Hepatocyte (in vitro differentiated cells): ENCODE measurements around the gene WTAP. TPM values are rescaled to one million over a fixed set of nuclear protein-coding genes. Genes with fewer than 3 reads are reported as not detected.
"Not testable (repeated sequence)": the region's sequence is repeated elsewhere in the genome, so short reads cannot be mapped to it uniquely, and the experiment has no call there.

Experiments
- DNase-seq: peaks from one replicate; pipeline ENCODE4 v3.0.0-alpha.2; 2016; ENCODE audit warnings: low spot score
- H2AFZ ChIP-seq: fragments of 200-600 bp; sonication (generic); 2 replicates; pipeline ENCODE4 v1.6.0; 2016; ENCODE audit warnings: antibody characterized with exemption, mild to moderate bottlenecking
- H3K27ac ChIP-seq: fragments of 200-600 bp; sonication (generic); 2 replicates; pipeline ENCODE4 v1.5.1; 2016; ENCODE audit warnings: mild to moderate bottlenecking
- H3K27me3 ChIP-seq: fragments of 200-600 bp; sonication (generic); 2 replicates; pipeline ENCODE4 v1.6.1; 2016
- H3K36me3 ChIP-seq: fragments of 200-600 bp; sonication (generic); replicated peaks from 2 replicates; pipeline ENCODE4 v1.5.1; 2016; ENCODE audit warnings: low read depth; ENCODE audit not compliant: insufficient read depth
- H3K4me1 ChIP-seq: fragments of 200-600 bp; sonication (generic); 2 replicates; pipeline ENCODE4 v1.5.1; 2016; ENCODE audit warnings: mild to moderate bottlenecking, moderate library complexity; ENCODE audit not compliant: insufficient read depth
- H3K4me2 ChIP-seq: fragments of 200-600 bp; sonication (generic); 2 replicates; pipeline ENCODE4 v1.6.0; 2016
- H3K4me3 ChIP-seq: fragments of 200-600 bp; sonication (generic); 2 replicates; pipeline ENCODE4 v1.5.1; 2016; ENCODE audit warnings: mild to moderate bottlenecking
- H3K79me2 ChIP-seq: fragments of 200-600 bp; sonication (generic); 2 replicates; pipeline ENCODE4 v1.6.0; 2017; ENCODE audit warnings: mild to moderate bottlenecking
- H3K9me2 ChIP-seq: fragments of 200-600 bp; sonication (generic); replicated peaks from 2 replicates; pipeline ENCODE4 v1.6.0; 2017; ENCODE audit warnings: mild to moderate bottlenecking; ENCODE audit not compliant: insufficient read depth
- H3K9me3 ChIP-seq: fragments of 200-600 bp; sonication (generic); 2 replicates; pipeline ENCODE4 v1.5.1; 2016; ENCODE audit warnings: low read depth, mild to moderate bottlenecking
- H4K20me1 ChIP-seq: fragments of 200-600 bp; sonication (generic); 2 replicates; pipeline ENCODE4 v1.6.0; 2016; ENCODE audit warnings: mild to moderate bottlenecking; ENCODE audit not compliant: insufficient read depth, poor library complexity, severe bottlenecking
- EZH2 ChIP-seq: fragments of 200-600 bp; sonication (generic); IDR thresholded peaks from 2 replicates; pipeline ENCODE4 v1.6.1; 2016; ENCODE audit warnings: antibody characterized with exemption, mild to moderate bottlenecking, borderline replicate concordance
- EZH2phosphoT487 ChIP-seq: fragments of 200-600 bp; sonication (generic); IDR thresholded peaks from one replicate; pipeline ENCODE4 v1.6.1; 2018; ENCODE audit warnings: antibody characterized with exemption, mild to moderate bottlenecking, low read depth, moderate library complexity; ENCODE audit not compliant: unreplicated experiment, severe bottlenecking
- WGBS: methylation state at CpG from one replicate; pipeline ENCODE4 v1.1.6; 2016; ENCODE audit warnings: low lambda C conversion rate; ENCODE audit errors: missing lambda C conversion rate; 5-methylcytosine and 5-hydroxymethylcytosine counted together
- polyA plus RNA-seq: library from polyadenylated mRNA; unstranded; fragments of >200 nt; fragmentation: Nextera tagmentation; extraction: Ambion mirVana; gene quantifications from 2 replicates; pipeline ENCODE4 v1.2.1, GENCODE V29; 2016
- total RNA-seq: library from RNA; depleted of rRNA; stranded (reverse); fragments of >200 nt; gene quantifications from 2 replicates; pipeline ENCODE4 v1.2.3, GENCODE V29; 2014
- TF ChIP-seq, protein P1 (sequence below): fragments of 200-600 bp; sonication (generic); IDR thresholded peaks from 2 replicates; pipeline ENCODE4 v1.5.1; 2016; ENCODE audit warnings: antibody characterized with exemption, mild to moderate bottlenecking; ENCODE audit not compliant: poor library complexity

The WTAP gene
- total and polyA plus RNA-seq, 2 experiments from 2014 or later: 84.6 to 101 TPM

DNA sequence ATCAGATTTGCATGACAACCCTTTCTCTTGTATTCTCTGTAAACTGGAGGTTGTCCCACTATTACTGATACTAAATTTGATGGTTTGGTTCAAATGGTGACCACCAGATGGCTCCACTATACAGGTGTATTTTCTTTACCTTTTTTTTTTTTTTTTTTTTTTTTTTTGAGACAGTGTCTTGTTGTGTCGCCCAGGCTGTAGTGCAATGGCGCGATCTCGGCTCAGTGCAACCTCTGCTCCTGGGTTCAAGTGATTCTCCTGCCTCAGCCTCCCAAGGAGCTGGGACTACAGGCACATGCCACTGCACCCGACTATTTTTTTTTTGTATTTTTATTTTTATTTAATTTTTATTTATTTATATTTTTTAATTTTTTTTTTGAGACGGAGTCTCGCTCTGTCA is 6.6 kb upstream of the WTAP start:
- Histone ChIP-seq H3K4me2 (no peak overlapping the region), H3K27me3 (no peaks in the 10 kb centered on the region), H3K4me1 (peaks cover 3% of the 10 kb centered on the region), H3K79me2 (peaks cover 53% of the 10 kb centered on the region), H3K4me3 (no peak overlapping the region), H3K27ac (no peak overlapping the region), H3K9me2 (no peaks in the 10 kb centered on the region), H3K9me3 (no peaks in the 10 kb centered on the region), H3K36me3 (no peaks in the 10 kb centered on the region), H2AFZ (no peak overlapping the region), H4K20me1 (no peaks in the 10 kb centered on the region)
- peak; percentile 67 for DNase-seq
- 70% methylated on average over 7 of the region's 7 CpGs for WGBS
- TF ChIP-seq, protein P1, sequence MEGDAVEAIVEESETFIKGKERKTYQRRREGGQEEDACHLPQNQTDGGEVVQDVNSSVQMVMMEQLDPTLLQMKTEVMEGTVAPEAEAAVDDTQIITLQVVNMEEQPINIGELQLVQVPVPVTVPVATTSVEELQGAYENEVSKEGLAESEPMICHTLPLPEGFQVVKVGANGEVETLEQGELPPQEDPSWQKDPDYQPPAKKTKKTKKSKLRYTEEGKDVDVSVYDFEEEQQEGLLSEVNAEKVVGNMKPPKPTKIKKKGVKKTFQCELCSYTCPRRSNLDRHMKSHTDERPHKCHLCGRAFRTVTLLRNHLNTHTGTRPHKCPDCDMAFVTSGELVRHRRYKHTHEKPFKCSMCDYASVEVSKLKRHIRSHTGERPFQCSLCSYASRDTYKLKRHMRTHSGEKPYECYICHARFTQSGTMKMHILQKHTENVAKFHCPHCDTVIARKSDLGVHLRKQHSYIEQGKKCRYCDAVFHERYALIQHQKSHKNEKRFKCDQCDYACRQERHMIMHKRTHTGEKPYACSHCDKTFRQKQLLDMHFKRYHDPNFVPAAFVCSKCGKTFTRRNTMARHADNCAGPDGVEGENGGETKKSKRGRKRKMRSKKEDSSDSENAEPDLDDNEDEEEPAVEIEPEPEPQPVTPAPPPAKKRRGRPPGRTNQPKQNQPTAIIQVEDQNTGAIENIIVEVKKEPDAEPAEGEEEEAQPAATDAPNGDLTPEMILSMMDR: peak; percentile 49
- TF ChIP-seq EZH2: no peak

DNA sequence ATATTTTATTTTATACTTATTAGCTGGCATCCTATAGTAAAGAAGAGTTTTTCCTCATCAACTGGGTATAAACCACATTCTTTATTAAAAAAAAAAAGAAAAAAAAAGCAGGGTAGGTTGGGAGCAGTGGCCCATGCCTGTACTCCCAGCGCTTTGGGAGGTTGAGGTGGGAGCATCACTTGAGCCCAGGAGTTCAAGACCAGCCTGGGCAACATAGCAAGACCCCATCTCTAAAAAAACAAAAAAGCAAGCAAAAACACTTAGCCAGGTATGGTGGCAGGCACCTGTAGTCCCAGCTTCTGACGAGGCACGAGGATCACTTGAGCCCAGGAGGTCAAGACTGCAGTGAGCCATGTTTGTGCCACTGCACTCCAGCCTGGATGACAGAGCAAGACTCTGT is 5.3 kb upstream of the WTAP start:
- not testable (repeated sequence) for H3K4me1 ChIP-seq, H4K20me1 ChIP-seq, H3K9me2 ChIP-seq, H2AFZ ChIP-seq, DNase-seq, H3K27me3 ChIP-seq, H3K9me3 ChIP-seq, H3K4me3 ChIP-seq, H3K27ac ChIP-seq, H3K36me3 ChIP-seq, H3K4me2 ChIP-seq
- 99% methylated on average over 3 of the region's 3 CpGs for WGBS
- peaks cover 60% of the 10 kb centered on the region for H3K79me2 ChIP-seq

DNA sequence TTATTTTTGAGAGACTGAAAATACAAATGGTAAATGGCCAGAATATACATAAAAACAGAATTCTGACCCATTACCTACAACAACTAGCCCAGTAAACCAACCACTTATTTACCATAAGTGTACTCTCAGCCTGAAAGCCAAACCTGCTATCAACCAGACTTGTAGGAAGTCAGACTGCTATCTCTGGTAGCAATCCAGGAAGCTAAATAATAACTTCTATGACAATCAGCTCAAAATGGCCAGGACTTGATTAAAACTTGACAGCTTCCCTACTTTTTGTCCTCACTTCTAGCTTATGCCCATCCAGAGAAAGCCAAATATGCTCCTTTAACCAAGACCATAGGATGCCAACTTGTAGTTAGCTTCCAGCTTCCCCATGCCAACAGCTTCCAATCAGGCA is 4.7 kb upstream of the WTAP start:
- DNase-seq: no peak

DNA sequence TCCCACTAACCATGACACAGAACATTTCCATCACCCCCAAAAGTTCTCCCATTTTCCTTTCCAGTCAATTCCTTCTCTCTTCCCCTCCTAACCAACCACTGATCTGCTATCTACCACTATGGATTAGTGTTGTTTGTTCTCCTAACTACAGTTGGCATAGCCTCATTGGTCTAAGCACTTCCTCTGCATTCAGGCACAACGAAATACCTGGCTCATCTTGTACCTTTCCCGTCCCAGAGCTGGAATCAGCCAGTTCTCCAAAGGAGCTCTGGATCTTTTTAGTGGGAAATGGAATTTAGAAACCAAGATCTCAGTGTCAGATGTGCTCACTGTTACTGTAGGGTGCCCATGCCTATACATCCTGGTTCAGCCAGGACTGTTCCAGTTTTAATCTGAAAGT is 4.0 kb upstream of the WTAP start:
- Histone ChIP-seq H3K27me3 (no peaks in the 10 kb centered on the region), H3K9me3 (no peaks in the 10 kb centered on the region), H3K4me2 (no peak overlapping the region), H3K27ac (no peak overlapping the region), H3K4me3 (no peak overlapping the region), H2AFZ (no peak overlapping the region), H4K20me1 (peaks cover 3% of the 10 kb centered on the region), H3K9me2 (no peaks in the 10 kb centered on the region), H3K4me1 (peaks cover 7% of the 10 kb centered on the region), H3K79me2 (peaks cover 61% of the 10 kb centered on the region), H3K36me3 (no peaks in the 10 kb centered on the region)
- 95% methylated on average over 2 of the region's 2 CpGs for WGBS
- no peak for DNase-seq
- TF ChIP-seq EZH2phosphoT487: no peak
- TF ChIP-seq, protein P1: no peak
- no peak for TF ChIP-seq EZH2

More for the DNA sequence above, 4.7 kb upstream of the WTAP start:
- H3K4me3 ChIP-seq: no peak overlapping the region
- TF ChIP-seq, protein P1: no peak
- no peak for TF ChIP-seq EZH2
- TF ChIP-seq EZH2phosphoT487: no peak
- no peaks in the 10 kb centered on the region for H3K36me3 ChIP-seq
- H3K4me1 ChIP-seq: peaks cover 7% of the 10 kb centered on the region
- H3K27ac ChIP-seq: no peak overlapping the region
- no peaks in the 10 kb centered on the region for H3K9me3 ChIP-seq
- H3K79me2 ChIP-seq: peaks cover 60% of the 10 kb centered on the region
- H2AFZ ChIP-seq: no peak overlapping the region
- H4K20me1 ChIP-seq: no peaks in the 10 kb centered on the region
- no peaks in the 10 kb centered on the region for H3K27me3 ChIP-seq
- no peak overlapping the region for H3K4me2 ChIP-seq
- no peaks in the 10 kb centered on the region for H3K9me2 ChIP-seq
